GM18870 (cell line): ENCODE data around the gene CBX6.

Experiments used
- ATAC-seq: cut with Tn5 transposase; IDR thresholded peaks from one replicate; pipeline ENCODE4 v1.9.1; 2021; ENCODE audit warnings: moderate library complexity; ENCODE audit not compliant: unreplicated experiment

CBX6 gene

DNA sequence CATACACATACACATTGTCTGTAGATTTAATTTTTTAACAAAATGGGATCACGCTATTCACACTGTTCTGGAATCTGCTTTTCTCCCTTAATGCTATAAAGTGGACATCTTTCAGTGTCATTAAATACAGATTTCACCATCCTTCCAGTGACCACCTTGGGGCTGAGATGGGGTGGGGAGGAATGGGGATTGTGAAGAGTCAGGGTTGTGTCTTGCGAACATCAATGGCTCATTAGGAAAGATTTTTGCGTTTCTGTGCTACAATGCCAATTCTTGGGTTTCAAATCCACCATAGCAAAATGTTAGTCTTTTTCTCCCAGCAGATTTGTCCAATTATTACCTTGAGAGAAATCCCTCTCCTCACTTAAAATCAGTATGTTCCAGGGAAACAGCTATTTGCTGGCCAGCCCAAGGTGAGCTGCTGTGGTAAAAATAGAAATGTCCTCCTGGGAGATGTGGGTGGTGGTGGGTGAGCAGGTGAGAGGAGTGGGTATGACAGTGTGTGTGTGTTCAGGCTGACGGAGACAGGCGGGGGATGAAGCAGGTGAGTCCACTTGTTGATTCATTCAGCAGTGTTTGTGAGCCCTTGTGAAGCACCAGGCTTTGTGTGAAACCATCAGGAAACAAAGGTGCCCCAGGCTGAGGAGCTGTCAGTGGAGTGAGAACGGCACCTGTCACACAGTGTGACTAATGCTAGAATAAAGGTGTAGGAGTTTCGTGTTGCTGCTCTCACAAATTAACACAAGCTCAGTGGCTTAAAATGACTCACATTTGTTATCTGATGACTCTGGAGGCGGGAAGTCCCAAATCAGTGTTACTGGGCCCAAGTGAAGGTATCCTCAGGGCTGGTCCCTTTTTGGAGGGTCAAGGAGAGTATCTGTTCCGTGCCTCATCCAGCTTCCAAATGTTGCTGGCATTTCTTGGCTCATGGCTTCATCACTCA is 1.7 kb upstream of the CBX6 start:
- no peak for ATAC-seq

DNA sequence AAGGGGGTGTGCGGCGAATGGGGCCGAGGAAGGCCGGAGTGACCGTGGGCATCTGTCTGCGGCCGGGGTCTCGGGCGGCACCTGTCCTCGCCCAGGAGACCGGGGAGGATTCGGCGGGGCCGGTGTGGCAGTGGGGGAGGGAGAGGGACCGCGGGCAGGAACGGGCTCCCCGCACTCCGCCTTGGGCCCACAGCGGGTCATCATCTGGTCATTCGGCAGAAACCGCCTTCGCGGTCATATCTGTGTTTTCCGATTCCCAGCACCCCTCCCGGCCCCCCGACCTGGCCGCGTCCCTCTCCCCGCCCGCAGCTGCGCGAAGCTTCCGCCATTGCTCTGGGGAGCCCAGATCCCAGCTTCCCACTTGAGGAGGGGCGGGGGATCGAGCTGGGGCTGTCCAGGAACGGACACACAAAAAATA is 824 bp upstream of the CBX6 start:
- ATAC-seq: no peak

DNA sequence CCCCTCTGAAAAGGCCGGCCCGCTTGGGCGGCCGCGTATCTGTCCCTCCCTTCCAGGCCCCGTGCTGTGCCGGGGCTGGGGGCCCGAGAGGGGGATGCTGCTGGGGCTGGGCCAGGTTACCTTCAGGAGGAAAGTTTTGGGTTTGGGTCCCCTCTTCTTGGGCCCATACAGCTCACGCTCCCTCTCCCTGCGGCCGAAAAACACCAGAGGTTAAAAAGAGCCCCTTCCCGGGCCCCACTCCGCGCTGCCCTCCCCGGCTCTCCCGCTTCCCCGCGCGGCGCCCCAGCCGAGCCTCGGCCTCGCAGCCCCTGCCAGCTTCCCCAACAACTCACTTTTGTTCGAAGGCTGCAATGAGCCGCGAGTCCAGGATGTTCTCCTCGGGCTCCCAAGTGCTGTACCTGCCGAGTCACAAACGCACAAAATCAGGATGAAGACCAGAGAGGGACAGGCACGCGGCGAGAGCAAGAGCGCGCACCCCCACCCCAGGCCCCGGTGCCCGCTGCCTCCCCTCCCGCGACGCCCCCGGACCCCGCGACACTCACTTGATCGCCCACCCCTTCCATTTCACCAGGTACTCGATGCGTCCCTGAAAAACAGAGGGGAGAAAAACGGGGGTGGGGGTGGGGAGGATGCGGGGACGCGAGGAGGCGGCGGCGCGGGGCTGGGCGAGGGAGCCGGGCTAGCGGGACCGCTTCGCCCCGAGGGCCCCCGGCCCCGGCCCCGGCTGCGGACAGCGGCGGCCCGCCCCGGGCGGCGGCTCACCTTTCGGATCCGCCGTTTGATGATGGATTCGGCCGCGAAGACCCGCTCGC is 450 bp downstream of the CBX6 start:
- no peak for ATAC-seq

DNA sequence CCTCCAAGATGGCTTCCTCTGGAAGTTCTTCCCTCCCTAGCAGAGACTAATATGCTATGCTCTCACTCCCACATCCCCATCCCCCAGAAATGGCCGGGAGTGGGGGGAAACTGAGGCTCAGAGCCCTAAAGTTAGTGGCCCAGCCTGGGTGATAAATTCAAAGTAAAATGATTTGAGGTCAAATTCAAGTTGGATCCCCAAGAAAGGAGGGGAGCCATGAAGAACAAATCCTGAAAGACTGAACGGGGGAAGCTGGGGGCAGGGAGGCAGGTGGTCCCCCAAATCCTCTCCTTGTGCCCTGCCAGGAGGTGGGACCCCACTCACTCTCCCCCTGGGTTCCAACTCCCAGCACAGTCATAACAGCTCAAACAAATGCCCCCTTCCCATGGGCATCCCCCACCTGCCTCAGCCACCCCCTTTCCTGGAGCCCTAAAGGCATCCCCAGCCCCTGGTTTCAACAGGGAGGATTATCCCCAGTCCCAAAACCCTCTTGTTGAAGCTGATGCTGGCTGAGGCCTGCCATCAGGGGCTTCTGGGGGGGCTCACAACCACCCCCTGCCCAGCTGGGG is 1.1 kb downstream of the CBX6 start:
- no peak for ATAC-seq

DNA sequence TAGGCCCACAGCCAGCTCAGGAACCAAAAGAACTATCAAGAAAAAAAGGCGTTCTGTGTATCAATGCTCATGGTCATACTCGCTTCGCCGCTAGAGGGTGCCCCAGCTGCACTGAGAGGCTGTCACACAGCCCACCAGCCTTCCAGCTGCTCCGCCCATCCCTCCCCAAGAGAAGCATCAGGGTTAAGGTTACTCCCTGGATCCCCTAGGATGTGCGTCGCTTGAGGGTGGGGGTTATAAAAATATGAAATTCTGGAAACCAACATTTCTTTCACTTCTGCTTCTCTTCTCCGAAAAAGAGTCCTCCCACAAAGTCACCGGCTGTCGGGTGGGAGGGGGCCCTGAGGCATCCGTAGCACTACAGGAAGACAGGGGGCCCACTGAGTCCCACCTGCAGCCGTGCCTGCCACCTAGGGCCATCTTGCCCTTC is 1.7 kb downstream of the CBX6 start:
- no peak for ATAC-seq

DNA sequence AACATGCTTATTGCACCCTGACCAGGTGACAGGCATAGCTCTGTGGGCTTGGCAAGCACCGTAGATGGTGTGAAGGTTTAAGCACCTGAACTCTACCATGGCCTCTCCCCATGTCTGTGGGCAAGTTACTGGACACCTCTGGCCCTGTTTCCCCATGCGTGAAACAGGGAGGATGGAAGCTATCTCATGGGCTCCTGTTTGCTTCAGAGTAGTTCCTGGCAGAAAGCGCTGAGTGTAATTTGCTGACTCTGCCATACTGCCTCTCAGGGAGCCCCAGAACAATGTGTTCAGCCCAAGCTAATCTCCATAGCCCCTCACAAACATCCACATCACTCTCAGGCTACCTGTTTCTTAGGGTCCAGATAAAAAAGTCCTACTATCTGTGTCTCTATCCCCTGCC is 2.4 kb downstream of the CBX6 start:
- no peak for ATAC-seq

DNA sequence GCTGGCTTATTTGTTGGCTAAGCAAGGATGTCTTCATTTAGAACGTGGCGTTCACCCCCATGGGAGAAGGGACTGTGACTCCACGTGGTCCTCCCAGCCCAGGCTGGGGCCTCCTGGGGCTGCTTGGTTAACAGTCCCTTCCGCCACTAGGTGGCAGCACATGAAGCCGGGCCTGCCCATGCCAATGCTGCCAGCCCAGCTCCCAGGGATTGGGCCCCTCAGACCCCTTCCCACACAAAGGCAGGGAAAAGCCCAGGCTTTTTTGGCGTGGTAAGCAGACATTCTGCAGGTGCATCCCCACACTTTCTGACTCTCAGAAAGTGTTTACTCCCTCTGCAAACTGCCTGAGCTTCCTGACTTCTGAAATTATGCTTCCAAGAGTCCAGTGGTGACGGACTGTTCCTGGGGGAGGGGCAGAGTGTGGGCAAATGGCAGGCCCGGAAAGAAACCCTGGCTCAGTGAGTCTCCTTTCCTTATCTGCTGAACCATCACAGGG is 3.1 kb downstream of the CBX6 start:
- ATAC-seq: no peak

DNA sequence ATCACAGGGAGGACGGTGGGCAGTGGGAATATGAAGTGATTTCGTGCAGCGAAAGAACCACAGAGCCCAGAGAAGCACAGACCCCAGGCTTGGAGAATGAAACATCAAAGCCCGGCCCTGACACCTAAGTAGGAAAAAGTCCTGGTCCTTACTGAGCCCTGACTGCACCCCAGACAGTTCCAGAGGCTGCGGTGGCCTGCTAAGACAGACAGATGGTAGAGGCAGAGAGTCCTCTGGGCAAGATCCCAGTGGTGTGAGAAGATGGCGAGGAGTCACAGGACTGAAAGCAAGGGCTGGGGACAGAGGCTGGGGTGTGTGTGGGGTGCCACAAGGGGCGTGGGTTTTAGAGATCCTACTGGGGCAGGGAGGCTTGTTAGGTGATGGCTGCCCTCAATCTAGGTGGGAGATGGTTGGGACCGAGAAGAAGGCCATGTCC is 3.7 kb downstream of the CBX6 start:
- ATAC-seq: no peak

DNA sequence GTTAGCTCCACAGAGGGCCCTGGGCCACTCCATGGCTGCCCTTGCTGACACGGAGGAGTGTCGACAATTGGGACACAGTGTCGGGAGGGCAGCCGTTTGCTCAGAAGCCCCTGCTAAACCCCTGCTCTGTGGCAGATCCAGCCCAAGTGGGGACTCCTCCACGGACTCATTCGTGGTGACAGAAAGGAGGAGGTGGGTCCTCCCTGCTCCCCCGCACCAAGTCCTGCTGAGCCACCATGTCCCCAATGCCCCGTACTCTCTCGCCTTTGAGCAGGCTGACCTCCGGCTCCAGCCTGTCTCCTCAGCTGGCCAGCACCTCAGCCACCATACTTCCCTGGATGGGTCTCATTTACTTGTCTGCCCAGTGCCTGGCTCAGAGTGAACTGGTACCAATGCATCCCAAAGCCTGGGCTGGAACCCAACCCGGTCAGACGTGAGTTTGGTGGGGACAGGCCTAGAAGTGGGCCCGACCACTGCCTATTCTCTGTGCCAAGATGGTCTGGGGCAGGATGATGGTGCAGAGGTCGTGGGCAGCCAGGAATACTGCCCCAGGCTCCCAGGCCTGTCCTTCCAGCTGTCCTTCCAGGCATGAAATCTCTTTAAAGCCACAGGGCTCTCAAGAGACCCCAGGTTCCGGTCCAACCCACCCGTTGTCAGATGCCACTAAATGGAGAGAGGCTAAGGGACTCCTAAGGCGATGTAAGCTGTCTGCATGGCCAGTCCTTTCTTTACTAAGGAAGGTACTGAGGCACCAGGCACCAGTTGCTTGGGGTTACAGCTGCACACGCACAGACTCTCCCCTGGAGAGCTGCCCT is 4.3 kb downstream of the CBX6 start:
- ATAC-seq: no peak

DNA sequence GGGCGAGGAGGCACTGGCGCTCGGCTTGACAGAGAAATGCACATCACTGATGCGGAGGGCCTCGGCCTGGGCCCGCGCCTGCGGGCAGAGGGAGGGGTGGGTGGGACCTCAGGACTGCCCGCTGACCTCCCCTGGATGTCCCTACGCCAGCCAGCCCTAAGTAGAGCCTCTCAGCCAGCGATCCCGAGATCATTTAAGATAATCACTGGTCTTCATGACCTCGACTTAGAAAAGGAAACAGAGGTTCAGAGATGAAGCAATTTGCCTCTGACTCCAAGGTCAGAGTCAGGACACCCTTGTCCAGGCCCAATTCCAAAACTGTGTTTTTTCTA is 4.9 kb downstream of the CBX6 start:
- no peak for ATAC-seq

DNA sequence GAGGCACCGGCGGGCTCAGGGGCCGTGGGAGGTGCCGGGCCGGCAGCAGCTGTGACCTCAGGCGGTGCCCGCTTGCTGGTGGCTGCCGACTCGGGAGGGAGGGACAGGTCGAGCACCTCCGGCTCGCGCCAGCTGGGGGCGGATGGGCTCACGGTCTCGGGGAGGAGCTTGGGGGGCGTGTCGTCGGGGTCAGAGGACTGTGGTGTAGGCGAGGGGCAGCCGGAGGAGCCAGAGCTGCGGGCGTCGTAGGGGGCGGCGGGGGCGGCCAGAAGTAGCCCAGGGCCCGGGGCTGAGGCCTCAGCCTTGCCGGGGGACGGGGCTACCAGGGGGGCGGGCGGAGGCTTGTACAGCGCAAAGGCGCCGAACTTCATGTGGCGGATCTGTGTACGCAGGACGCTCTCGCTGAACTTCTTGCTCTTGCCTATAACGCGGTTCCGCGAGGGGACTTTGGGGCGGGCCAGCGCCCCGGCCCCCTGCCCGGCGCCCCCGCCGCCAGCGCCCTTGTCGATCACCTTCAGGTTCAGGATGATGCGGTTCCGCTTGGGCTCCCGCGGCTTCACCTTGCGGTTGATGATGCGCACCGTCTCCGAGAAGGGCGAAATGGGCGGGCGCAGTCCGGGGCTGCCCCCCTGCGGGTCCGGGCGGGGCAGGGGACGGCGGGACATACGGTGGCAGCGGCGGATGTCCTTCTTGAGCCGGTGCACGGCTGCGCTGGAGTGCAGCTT is 5.5 kb downstream of the CBX6 start:
- no peak for ATAC-seq

DNA sequence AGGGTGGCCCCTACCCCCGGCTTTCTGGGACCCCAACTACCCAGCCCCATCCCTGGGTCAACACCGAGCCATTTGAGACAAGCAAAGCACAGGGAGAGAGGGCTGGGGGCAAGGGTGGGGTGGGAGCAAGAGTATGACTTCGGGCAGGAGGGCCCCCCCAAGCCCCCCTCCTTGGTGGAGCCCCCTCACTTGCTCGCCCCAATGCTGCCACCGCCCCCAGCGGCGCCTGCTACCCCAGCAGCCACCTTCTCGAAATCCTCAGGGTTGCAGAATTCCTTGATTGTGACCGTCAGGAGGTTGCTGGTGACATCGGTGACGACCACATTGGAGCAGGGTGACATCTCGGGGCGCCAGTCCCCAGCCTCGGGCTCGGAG is 6.0 kb downstream of the CBX6 start:
- ATAC-seq: no peak

DNA sequence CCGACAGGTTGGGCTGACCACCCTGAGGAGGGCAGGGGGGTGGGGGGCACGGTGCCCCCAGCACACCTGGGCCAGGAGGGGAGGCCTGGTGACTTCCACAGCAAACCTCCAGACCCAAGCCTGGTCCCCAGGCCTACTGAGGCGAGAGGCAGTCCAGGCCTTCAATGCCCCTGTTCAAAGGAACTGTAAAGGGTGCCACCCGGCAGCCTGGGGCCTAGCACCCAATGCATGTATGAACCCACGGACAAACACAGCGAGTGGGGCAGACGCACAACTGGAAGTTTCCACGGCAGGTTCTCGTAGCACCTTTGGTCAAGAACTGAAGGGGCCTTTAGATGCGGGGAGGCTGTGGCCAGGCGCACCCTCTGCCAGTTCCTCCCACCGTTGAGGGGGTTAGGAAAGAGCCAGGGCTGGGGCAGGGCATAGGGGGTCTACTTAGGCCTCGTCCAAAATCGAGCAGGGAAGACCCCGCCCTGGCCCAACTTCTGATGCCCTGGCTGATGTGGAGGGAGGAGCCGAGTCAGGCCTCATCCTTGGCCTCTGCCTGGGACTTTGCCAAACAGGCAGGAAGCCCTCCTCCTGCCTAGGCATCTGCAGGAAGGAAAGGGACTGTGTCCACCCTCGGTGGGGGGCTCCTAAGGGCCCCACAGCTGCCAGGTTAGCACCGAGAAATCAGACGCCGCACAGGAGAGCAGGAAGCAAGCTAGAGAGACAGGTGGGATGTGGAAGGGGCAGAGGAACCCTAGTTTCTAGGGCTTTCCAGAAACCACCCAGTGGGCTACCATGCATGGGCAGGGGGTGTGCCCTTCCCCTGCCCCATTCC is 6.6 kb downstream of the CBX6 start:
- ATAC-seq: no peak

DNA sequence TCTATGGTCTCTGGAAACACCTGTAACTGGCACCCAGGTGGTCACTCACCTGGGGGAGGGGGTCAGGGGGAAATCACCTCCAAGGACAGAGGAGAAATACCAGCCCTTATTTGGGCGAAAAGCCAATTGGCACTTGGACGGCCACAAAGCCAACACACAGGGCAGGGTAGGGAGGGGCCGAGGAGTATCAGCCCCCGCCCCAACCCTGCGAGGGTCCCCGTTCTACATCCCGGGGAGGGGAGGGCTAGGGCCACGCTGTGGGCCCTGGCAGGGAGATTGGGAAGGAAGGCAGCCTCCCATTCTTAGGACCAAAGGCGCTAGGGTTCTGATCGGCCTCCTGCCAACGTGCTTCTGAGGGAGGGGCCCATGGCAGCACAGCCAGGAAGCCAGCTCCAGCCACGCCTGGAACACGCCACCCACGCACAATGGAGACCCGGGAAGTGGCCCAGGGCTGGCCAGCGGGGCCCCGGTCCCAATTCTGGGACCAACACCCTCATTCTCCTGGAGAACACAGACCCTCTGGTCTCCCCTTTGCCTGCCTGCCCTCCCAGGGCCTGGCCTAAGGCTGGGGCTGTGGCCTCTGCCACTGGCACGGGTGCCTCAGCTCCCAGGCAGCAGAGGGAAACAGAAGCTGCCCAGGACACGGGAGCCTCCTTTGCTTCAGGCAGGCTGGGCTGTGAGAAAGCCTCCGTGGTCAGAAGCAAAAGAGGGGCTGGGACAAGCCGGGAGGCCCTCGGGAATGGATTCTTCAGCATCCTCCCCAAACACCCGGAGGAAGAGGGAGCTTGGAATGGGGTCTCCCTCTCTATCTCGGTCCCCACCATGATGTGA is 7.4 kb downstream of the CBX6 start:
- no peak for ATAC-seq

DNA sequence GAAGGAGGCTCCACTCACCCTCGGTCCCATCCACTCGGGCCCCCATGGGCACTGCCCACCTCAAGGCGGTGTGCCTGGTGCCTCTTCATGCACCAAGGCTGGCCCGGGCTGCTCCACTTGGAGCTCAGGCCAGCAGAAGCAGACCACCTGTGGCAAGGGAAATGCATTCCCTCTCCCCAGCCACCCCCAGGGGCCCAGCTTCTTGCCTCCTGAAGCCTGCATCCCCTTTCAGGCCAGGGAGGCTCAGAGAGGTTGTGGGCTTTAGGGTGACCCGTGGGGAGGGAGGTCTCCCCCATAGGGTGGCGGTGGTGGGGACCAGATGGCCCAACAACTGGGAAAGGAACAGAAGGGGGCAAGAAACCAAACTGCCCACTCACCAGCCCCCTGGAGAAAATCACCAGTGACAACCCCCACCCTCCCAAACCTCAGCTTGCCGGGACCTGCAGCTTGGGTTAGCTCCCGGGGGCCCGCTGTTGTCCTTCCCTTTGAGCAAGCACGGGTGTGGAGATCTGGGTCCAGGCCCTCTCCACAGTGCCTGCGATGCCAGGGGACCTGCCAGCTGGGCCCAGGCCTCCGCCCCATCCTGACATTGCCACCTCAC is 8.4 kb downstream of the CBX6 start:
- ATAC-seq: no peak

DNA sequence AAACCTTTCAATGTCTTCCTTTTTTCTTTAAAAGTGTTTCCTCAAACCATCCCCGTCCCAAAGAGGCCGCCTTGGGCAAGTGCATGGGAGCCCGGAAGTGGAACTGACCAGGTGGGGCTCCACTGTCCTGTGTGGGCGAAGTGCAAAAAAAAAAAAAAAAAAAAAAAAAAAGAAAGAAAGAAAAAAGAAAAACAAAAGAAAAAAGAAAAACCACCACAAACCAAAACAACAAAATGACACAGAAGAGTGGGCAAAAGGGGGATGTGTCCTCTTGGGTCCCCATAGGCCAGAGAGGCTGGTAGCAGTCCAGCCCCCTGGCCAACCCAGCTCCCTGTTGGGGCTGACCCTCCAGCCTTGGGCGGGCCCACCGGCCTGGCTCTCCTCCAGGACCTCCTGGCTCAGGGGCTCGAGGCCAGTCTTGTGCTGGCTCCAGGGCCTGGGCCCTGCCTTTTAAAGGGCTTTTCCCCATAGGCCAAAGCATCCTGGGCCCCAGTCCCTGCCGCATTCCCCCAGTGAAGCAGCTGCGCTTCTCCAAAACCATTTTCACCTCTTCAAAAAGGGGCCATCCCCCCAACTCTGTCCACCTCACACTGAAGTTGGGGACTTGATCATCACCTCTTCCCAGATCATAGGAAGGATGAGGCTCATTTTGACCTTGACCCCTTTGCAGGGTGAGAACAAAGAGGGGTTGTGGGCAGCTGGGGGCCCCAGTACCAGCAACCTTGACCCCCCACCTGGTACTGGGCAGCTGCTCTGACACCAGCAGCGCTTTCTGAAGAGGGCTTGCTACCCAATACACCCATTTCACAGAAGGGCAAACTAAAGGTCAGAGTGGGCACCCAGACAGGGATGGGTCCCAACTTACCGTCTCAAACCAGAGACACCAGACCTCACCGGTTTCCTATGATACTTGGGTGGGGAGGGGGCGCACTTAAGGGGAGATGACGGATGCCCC is 9.4 kb downstream of the CBX6 start:
- no peak for ATAC-seq

DNA sequence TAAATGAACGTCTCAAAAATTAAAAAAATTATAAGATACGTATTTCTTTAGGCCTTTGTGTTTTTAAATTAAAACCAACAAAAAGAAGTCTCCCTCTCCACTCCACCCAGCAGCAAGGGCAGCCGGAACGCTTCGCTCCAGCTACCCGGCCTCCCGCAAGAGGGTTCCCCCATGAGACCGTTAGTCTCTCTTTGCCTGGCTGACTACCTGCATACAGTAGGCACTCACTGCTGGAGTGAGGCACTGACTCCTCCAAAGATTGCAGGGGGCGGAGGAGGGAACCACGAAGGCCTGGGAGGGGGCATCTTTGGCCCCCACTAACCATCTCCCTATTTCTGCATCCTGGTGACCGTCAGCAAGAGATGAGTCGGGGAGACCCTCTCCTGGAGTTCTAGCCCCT is 10.1 kb downstream of the CBX6 start:
- ATAC-seq: no peak
